ENCODE results near the gene RTL10. TPM values are rescaled to one million over a fixed set of nuclear protein-coding genes. Genes with fewer than 3 reads are reported as not detected.

RTL10 gene
- total RNA-seq, 2 donors from 2014 or later: 20.6 to 22.2 TPM

GRCh38 chr22:19869497-19870152 lies 15.0 kb upstream of the RTL10 start:
- no peak overlapping the region for H3K27ac ChIP-seq (ENCODE audit: low read depth, low read length)

GRCh38 chr22:19868773-19869471 lies 14.2 kb upstream of the RTL10 start:
- Mint-ChIP-seq H3K27ac (no peak overlapping the region), H3K4me1 (peaks cover 2% of the 10 kb centered on the region), H3K27me3 (ENCODE audit: insufficient read depth) (no peaks in the 10 kb centered on the region), H3K36me3 (ENCODE audit: low read depth) (no peaks in the 10 kb centered on the region), H3K4me3 (no peak overlapping the region), H3K9me3 (no peaks in the 10 kb centered on the region)
- 85 to 88% methylated on average over 14 to 23 of the region's 23 CpGs for WGBS, 2 experiments (ENCODE audit: insufficient coverage in 1 of 2, insufficient read length in 1 of 2)
- Histone ChIP-seq H3K4me3 (ENCODE audit: low read length) (no peak overlapping the region), H3K4me1 (ENCODE audit: control insufficient read depth, insufficient read depth, low read length) (no peaks in the 10 kb centered on the region), H3K27me3 (ENCODE audit: control insufficient read depth, insufficient read depth, low read length, poor library complexity, severe bottlenecking) (no peaks in the 10 kb centered on the region), H3K36me3 (ENCODE audit: control insufficient read depth, insufficient read depth, low read length) (no peaks in the 10 kb centered on the region), H3K27ac (ENCODE audit: low read depth, low read length) (no peak overlapping the region), H3K9me3 (ENCODE audit: control insufficient read depth, low read length) (no peaks in the 10 kb centered on the region), H3K9ac (ENCODE audit: extremely low read depth, low read length, poor library complexity, severe bottlenecking) (no peak overlapping the region)
- no peak for TF ChIP-seq CTCF (conservative IDR thresholded peaks at IDR 0.05)
- no peak for DNase-seq

More at GRCh38 chr22:19869497-19870152, 15.0 kb upstream of the RTL10 start:
- no peak for TF ChIP-seq CTCF (conservative IDR thresholded peaks at IDR 0.05)
- Mint-ChIP-seq H3K36me3 (ENCODE audit: low read depth) (no peaks in the 10 kb centered on the region), H3K27ac (no peak overlapping the region), H3K27me3 (ENCODE audit: insufficient read depth) (no peaks in the 10 kb centered on the region), H3K9me3 (no peaks in the 10 kb centered on the region), H3K4me3 (no peak overlapping the region), H3K4me1 (peaks cover 2% of the 10 kb centered on the region)
- Histone ChIP-seq H3K9ac (ENCODE audit: extremely low read depth, low read length, poor library complexity, severe bottlenecking) (no peak overlapping the region), H3K4me3 (ENCODE audit: low read length) (no peak overlapping the region), H3K27me3 (ENCODE audit: control insufficient read depth, insufficient read depth, low read length, poor library complexity, severe bottlenecking) (no peaks in the 10 kb centered on the region), H3K4me1 (ENCODE audit: control insufficient read depth, insufficient read depth, low read length) (no peaks in the 10 kb centered on the region), H3K36me3 (ENCODE audit: control insufficient read depth, insufficient read depth, low read length) (no peaks in the 10 kb centered on the region), H3K9me3 (ENCODE audit: control insufficient read depth, low read length) (no peaks in the 10 kb centered on the region)
- 95 to 100% methylated on average over 7 to 12 of the region's 12 CpGs for WGBS, 2 experiments (ENCODE audit: insufficient coverage in 1 of 2, insufficient read length in 1 of 2)
- DNase-seq: peak; percentile 44

- H3K27ac ChIP-seq (ENCODE audit: low read depth, low read length): no peak overlapping the region
- WGBS, 2 experiments (ENCODE audit: insufficient coverage in 1 of 2, insufficient read length in 1 of 2): 95 to 100% methylated on average over 1 to 3 of the region's 3 CpGs
- H3K4me3 Mint-ChIP-seq: no peak overlapping the region
These were observed 13.7 kb upstream of the RTL10 start for GRCh38 chr22:19868333-19868732.

More at GRCh38 chr22:19868333-19868732, 13.7 kb upstream of the RTL10 start:
- Histone ChIP-seq H3K4me3 (ENCODE audit: low read length) (no peak overlapping the region), H3K36me3 (ENCODE audit: control insufficient read depth, insufficient read depth, low read length) (no peaks in the 10 kb centered on the region), H3K27me3 (ENCODE audit: control insufficient read depth, insufficient read depth, low read length, poor library complexity, severe bottlenecking) (no peaks in the 10 kb centered on the region), H3K4me1 (ENCODE audit: control insufficient read depth, insufficient read depth, low read length) (no peaks in the 10 kb centered on the region), H3K9ac (ENCODE audit: extremely low read depth, low read length, poor library complexity, severe bottlenecking) (no peak overlapping the region), H3K9me3 (ENCODE audit: control insufficient read depth, low read length) (no peaks in the 10 kb centered on the region)
- Mint-ChIP-seq H3K27me3 (ENCODE audit: insufficient read depth) (no peaks in the 10 kb centered on the region), H3K9me3 (no peaks in the 10 kb centered on the region), H3K27ac (no peak overlapping the region), H3K4me1 (peaks cover 2% of the 10 kb centered on the region), H3K36me3 (ENCODE audit: low read depth) (no peaks in the 10 kb centered on the region)
- peak; percentile 36 for TF ChIP-seq CTCF (conservative IDR thresholded peaks at IDR 0.05)
- peak; percentile 43 for DNase-seq
